PFSK-1 (cell line): ENCODE measurements around the gene HLCS.

ENCODE experiments used
- FOXP2 ChIP-seq: optimal IDR thresholded peaks from 2 replicates; pipeline ENCODE3; 2011; ENCODE audit warnings: borderline replicate concordance, control low read depth, inconsistent platforms; ENCODE audit not compliant: insufficient read depth; ENCODE audit errors: extremely low read length, extremely low read depth
- POLR2AphosphoS5 ChIP-seq: IDR thresholded peaks from 2 replicates; pipeline ENCODE4 v1.6.1; 2012; ENCODE audit warnings: low read depth, mild to moderate bottlenecking, control low read depth, low read length, moderate library complexity
- REST ChIP-seq, 2 experiments: IDR thresholded peaks; 2 replicates each; pipeline versions ENCODE4 v1.6.1 to v1.8.0; 2011 to 2012; ENCODE audit warnings: low read depth in 2 of 2, low read length in 2 of 2, control low read depth in 1 of 2, inconsistent platforms in 1 of 2, mild to moderate bottlenecking in 1 of 2, moderate library complexity in 1 of 2; ENCODE audit not compliant: insufficient read depth in 1 of 2
- SIN3A ChIP-seq: IDR thresholded peaks from 2 replicates; pipeline ENCODE4 v1.6.1; 2012; ENCODE audit warnings: mild to moderate bottlenecking, low read length, moderate library complexity, borderline replicate concordance; ENCODE audit not compliant: insufficient read depth
- TAF1 ChIP-seq: IDR thresholded peaks from 2 replicates; pipeline ENCODE4 v1.6.1; 2012; ENCODE audit warnings: low read length, control low read depth, borderline replicate concordance; ENCODE audit not compliant: insufficient read depth

Gene HLCS

DNA sequence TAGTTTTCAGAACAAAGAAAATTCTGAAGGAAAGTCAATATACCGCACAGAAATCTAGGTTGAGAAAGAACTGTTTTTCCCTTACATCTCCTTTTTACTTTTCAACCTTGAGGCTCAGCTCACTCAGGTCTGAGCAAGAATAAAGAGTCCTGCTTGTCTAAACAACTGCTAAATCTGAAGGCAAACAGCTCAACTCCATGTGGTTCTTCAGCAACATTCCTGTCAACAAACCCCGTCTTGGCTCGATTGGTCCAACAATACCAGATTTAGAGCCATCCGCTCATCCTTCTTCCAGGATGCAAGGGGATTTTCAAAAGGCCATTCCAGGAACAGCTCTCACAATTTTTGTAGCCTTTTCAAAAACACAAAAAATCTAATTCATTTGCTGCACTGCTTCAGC, 119.8 kb downstream of the HLCS start:
- TF ChIP-seq REST (IDR thresholded peaks at IDR 0.05; ENCODE audit: insufficient read depth in 1 of 2, low read depth in 2 of 2, low read length in 2 of 2) (no peak), POLR2AphosphoS5 (no peak), FOXP2 (no peak), SIN3A (no peak), TAF1 (no peak)

DNA sequence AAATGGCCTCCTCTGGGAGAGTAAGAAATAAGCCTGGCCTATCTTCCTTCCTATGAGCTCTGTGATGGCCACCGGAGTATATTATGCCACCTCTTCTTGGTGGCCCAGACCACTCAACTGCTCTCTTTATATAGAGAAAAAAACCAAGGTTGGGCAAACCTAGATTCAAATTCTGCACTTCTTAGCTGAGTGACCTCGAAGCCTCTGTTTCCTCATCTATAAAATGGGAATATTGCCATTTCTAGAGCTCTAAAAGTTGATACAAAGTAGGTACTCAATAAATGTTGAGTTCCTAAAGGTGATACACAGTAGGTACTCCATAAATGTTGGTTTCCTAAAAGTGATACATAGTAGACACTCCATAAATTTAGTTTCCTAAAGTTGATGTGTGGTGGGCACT, 120.7 kb downstream of the HLCS start:
- TF ChIP-seq TAF1 (no peak), FOXP2 (no peak), SIN3A (no peak), POLR2AphosphoS5 (no peak), REST (IDR thresholded peaks at IDR 0.05; ENCODE audit: insufficient read depth in 1 of 2, low read depth in 2 of 2, low read length in 2 of 2) (no peak)

DNA sequence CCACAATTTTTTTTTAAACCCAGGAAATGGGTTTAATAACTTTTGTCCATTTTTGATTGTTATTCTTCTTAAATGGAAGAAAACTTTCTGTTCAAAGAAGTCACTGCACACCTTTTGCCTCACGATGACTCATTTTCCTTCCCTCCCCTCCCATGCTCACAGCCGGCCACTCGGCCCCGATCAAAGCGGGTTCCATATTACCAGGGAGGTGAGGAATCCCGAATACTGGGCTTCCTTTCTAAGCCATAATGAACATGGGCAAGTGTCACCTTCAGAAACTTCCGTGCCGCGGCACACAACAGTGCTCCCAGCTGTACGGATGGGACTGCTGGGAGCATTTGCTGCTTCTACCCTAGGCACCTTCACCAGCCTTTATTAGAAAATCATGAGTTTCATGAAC, 121.4 kb downstream of the HLCS start:
- TF ChIP-seq REST (IDR thresholded peaks at IDR 0.05; ENCODE audit: insufficient read depth in 1 of 2, low read depth in 2 of 2, low read length in 2 of 2) (no peak), SIN3A (no peak), FOXP2 (no peak), TAF1 (no peak), POLR2AphosphoS5 (no peak)

DNA sequence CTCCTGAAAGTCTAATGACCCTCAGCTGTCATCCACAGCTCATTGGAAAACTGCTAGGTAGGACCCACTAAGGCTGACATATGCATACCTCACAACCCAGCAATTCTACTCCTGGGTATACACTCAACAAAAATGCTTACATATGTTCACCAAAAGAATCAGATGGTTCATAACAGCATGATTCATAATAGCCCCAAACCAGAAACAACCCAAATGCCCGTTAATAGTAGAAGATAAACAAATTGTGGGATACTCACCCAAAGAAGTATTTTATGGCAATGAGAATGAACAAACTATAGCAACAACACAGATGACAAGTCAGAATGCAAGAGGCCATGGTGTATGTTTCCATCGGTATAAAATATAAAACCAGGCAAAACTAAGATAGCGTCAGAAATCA, 124.6 kb downstream of the HLCS start:
- TF ChIP-seq POLR2AphosphoS5, result no peak
- no peak for TF ChIP-seq FOXP2
- TF ChIP-seq TAF1, result no peak
- no peak for TF ChIP-seq SIN3A
- no peak for TF ChIP-seq REST (IDR thresholded peaks at IDR 0.05; ENCODE audit: insufficient read depth in 1 of 2, low read depth in 2 of 2, low read length in 2 of 2)

DNA sequence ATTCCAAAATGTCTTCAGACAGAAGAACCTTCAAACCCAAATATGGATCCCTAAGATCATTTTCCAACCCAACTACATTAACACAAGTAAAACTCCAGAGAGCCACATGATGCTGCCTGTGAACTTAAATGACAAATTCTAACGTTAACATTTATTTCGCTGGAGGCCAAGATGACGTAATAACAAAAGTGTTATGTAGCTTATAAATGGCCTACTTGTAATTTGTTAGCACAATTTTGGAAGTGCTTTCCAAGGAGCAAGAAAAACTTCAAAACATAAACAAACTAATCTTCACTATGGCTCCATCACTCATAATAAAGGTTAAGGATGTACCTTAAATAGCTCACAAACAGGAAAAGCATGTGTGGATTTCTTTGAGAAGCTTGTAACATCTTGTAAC, 126.7 kb downstream of the HLCS start:
- no peak for TF ChIP-seq POLR2AphosphoS5
- TF ChIP-seq TAF1, result no peak
- TF ChIP-seq SIN3A, result no peak
- TF ChIP-seq REST (IDR thresholded peaks at IDR 0.05; ENCODE audit: insufficient read depth in 1 of 2, low read depth in 2 of 2, low read length in 2 of 2), result no peak
- TF ChIP-seq FOXP2, result no peak
